HG03196 (cell line): Measurements from ENCODE around the gene STARD7.

Source experiments
- ATAC-seq: cut with Tn5 transposase; IDR thresholded peaks from one replicate; pipeline ENCODE4 v1.9.1; 2021; ENCODE audit not compliant: unreplicated experiment

STARD7 gene

GRCh38 chr2:96137321-96138178 lies 71.1 kb downstream of the STARD7 start:
- no peak for ATAC-seq

- no peak for ATAC-seq
Observed at GRCh38 chr2:96136129-96136720, 72.4 kb downstream of the STARD7 start.

GRCh38 chr2:96135621-96136020 lies 73.0 kb downstream of the STARD7 start:
- ATAC-seq: no peak

GRCh38 chr2:96135171-96135570 lies 73.5 kb downstream of the STARD7 start:
- no peak for ATAC-seq
